ENCODE data around the gene IKZF2.

IKZF2 gene

DNA sequence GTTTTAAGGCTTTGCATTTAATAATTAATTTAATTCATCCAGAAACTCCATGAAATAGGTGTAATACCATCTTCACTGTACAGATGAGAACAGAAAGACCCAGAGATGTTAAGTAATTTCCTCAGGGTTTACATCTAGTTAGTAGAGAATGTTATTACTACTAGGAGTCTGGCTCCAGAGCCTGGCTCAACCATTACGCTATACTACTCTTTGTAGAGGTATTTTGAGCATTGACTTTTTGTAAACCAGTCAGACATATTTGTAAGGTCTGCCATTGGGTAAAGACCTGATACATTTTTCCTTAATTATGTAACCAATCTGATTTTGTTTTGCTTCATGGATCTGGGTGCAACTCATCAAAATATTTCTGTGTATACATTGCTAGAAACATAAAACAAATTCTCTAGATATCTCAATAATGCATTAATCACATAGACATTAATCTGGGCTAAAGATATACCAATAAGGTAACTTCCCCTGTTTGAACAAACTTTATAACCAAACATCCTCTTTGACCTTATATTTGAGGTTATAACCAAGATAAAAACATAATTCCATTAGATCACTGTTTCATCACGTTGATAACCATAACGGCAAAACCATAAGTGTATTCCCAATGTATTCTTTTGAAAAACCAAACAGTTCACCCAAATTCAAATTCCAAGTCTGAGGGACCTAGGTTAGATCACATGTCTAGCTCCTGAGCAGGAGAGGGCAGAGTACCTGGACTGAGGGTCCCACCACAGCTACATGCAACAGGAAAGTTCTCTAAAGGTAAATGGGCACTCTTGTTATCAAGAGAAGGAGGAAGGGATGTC, 135.0 kb downstream of the IKZF2 start:
- ChIA-PET POLR2A (ENCODE audit: low non-redundant PET) (no interaction called here), CTCF (no interaction called here)
- TF ChIP-seq CTCF (conservative IDR thresholded peaks at IDR 0.05; ENCODE audit: low read depth): no peak
- no peak for DNase-seq (ENCODE audit: low spot score)
- no peak overlapping the region for H3K27ac ChIP-seq

GRCh38 chr2:213015387-213016165, 135.8 kb downstream of the IKZF2 start:
- CTCF ChIA-PET: interaction anchor here (0.8 kb wide), 1 partner anchor 1706 kb away, joined by 7 read pairs; no protein-coding TSS in a partner anchor
- H3K27ac ChIP-seq: no peak overlapping the region
- POLR2A ChIA-PET (ENCODE audit: low non-redundant PET): no interaction called here
- TF ChIP-seq CTCF (conservative IDR thresholded peaks at IDR 0.05; ENCODE audit: low read depth): no peak
- DNase-seq (ENCODE audit: low spot score): no peak

- DNase-seq (ENCODE audit: low spot score): no peak
- H3K27ac ChIP-seq: no peak overlapping the region
- POLR2A ChIA-PET (ENCODE audit: low non-redundant PET): interaction anchor here (0.6 kb wide), 1 partner anchor 32 kb away, joined by 4 read pairs; no protein-coding TSS in a partner anchor
- CTCF ChIA-PET: interaction anchor here (0.6 kb wide), 1 partner anchor 41 kb away, joined by 3 read pairs; no protein-coding TSS in a partner anchor
- TF ChIP-seq CTCF (conservative IDR thresholded peaks at IDR 0.05; ENCODE audit: low read depth): no peak
Observed at GRCh38 chr2:213013979-213014378, 137.4 kb downstream of the IKZF2 start.

DNA sequence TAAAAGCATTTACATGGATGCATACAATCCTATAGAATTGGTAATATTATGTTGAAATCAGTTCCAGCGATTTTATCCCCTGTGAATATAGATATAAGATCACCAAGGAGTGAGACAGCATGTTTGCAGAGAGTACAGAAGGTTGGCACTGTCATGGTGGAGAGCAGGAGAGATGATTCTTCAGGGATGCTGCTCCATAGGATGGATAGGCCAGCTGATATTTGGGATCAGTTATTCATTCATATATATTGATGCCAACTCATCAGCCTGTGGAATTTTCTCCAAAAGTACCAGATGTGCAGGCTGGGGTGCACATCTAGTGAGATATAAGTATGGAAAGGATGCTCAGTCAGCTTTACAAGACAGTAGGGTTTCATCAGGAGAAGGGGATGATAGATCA, 139.9 kb downstream of the IKZF2 start:
- ChIA-PET POLR2A (ENCODE audit: low non-redundant PET) (no interaction called here), CTCF (no interaction called here)
- TF ChIP-seq CTCF (conservative IDR thresholded peaks at IDR 0.05; ENCODE audit: low read depth): no peak
- no peak for DNase-seq (ENCODE audit: low spot score)
- no peak overlapping the region for H3K27ac ChIP-seq

DNA sequence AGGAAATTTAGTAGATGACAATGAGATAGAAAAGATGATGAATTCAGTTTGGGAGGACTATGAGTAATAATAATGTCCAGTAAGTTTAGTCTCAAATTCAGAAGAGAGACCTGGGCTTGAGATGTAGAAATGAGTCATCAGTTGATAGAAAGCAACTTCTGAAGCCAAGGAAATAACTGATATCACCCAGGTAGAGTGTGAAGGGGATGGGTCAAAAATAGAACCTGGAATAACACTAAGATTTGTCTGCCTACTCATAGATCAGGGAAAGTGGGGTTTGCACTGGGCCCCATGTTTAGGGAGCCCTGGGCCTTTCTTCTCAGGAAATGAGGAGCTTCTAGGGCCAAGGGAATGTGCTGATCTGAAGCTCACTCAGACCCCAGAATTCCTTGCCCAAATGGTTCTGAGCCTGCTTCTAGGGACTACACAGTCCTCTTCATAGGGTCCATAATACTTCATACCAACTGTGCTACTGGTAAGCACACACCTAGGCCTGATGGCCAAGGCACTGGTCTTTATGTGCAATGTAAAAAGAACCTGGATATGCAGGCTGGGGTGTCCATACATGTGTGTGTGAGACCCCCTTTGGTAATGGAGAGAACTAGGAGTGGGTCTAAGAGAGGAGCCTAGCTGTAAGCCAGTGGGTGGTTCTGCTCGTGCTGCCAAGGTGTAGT, 141.2 kb downstream of the IKZF2 start:
- CTCF ChIA-PET: no interaction called here
- POLR2A ChIA-PET (ENCODE audit: low non-redundant PET): no interaction called here
- TF ChIP-seq CTCF (conservative IDR thresholded peaks at IDR 0.05; ENCODE audit: low read depth): no peak
- no peak overlapping the region for H3K27ac ChIP-seq
- DNase-seq (ENCODE audit: low spot score): no peak

DNA sequence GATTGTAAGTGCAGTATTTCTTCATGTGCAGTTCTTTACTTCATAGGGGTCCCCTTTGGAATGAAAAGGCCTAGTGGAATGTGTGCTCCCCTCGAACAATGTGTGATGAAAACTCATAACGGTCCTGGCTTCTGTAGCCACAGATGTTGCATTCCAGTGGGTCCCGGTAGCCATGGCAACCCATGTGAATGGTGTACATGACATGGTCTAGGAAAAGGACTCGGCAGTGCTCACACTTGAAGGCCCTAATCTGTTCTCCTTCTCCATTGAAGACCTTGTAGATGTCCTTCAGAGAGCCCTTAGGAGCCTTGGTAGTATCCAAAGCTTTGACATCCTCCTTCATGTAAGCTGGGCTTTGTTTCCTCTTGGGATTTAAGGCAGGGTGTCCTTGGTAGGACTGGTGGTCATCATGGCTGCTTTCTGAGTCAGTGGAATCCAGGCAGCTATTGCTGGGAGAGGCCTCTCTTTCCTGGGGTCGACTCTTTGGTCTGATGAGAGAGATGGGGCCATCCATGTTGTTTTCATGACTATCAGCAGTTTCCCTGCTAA, 144.0 kb downstream of the IKZF2 start:
- TF ChIP-seq CTCF (conservative IDR thresholded peaks at IDR 0.05; ENCODE audit: low read depth): no peak
- no peak for DNase-seq (ENCODE audit: low spot score)
- H3K27ac ChIP-seq: no peak overlapping the region
- POLR2A ChIA-PET (ENCODE audit: low non-redundant PET): no interaction called here
- CTCF ChIA-PET: interaction anchor here (0.6 kb wide), 1 partner anchor 10 kb away, joined by 11 read pairs; no protein-coding TSS in a partner anchor
